ENCODE data around the gene PRR15L.

PRR15L gene

DNA sequence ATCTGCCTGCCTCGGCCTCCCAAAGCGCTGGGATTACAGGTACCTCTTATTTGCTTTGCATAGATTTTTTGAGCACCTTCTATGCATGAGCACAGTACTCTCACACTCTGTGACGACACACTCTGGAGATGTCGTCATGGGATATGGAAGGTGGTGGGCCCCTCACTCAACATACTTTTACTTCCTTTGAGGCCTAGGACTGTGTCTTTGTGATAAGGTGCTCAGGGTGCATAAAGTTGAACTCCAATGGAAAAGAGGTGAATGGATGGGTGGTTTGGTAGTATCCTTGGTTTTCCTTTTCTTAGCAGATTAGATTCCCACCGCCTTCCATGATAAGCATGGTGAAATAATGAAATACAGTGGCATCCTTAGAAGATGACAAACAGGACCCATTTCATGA, 7.2 kb upstream of the PRR15L start:
- in situ Hi-C loops (cut with MboI; ENCODE audit: low sequenced_read_pairs, unreplicated experiment), result no loop called here
- DNase-seq (ENCODE audit: low spot score), result no peak
- TF ChIP-seq, protein P1, sequence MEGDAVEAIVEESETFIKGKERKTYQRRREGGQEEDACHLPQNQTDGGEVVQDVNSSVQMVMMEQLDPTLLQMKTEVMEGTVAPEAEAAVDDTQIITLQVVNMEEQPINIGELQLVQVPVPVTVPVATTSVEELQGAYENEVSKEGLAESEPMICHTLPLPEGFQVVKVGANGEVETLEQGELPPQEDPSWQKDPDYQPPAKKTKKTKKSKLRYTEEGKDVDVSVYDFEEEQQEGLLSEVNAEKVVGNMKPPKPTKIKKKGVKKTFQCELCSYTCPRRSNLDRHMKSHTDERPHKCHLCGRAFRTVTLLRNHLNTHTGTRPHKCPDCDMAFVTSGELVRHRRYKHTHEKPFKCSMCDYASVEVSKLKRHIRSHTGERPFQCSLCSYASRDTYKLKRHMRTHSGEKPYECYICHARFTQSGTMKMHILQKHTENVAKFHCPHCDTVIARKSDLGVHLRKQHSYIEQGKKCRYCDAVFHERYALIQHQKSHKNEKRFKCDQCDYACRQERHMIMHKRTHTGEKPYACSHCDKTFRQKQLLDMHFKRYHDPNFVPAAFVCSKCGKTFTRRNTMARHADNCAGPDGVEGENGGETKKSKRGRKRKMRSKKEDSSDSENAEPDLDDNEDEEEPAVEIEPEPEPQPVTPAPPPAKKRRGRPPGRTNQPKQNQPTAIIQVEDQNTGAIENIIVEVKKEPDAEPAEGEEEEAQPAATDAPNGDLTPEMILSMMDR (IDR thresholded peaks at IDR 0.05; ENCODE audit: borderline replicate concordance, control extremely low read depth, extremely low read depth, insufficient read depth, missing control alignments), result no peak

DNA sequence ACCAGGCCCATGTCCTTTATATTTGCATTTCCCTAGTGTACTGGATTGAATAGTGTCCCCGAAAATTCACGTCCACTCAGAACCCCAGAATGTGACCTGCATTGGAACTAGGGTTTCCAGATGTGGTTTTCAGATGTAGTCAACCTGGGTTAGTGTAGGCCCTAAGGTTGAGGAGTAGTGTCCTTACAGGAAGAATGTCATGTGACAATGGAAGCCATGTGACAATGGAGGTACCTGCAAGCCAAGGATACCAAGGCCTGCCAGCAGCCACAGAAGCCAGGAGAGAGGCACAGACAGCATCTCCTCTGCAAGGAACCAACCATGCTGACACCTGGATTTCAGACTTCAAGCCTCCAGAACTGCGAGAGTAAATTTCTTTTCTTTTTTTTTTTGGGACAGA, 5.2 kb upstream of the PRR15L start:
- in situ Hi-C loops (cut with MboI; ENCODE audit: low sequenced_read_pairs, unreplicated experiment), result no loop called here
- no peak for DNase-seq (ENCODE audit: low spot score)
- TF ChIP-seq, protein P1 (IDR thresholded peaks at IDR 0.05; ENCODE audit: borderline replicate concordance, control extremely low read depth, extremely low read depth, insufficient read depth, missing control alignments), result no peak

DNA sequence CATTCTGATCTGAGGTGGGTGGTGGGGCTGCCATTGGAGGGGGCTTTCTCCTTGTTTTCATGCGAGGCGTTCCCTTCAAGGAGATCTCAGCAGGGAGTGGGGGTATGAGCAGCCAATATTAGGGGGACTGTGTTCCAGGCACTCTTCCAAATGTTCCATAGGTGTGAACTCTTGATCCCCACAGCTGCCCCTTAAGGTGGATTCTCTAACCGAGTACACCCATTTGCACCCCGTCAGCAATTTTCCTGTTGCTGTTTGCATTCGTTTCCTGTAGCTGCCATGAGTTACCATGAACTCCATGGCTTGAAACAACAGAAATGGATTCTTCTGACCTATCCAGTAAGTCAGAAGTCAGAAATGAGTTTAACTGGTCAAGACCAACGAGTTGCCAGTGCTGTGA, 3.7 kb upstream of the PRR15L start:
- no peak for DNase-seq (ENCODE audit: low spot score)
- TF ChIP-seq, protein P1 (IDR thresholded peaks at IDR 0.05; ENCODE audit: borderline replicate concordance, control extremely low read depth, extremely low read depth, insufficient read depth, missing control alignments), result no peak
- in situ Hi-C loops (cut with MboI; ENCODE audit: low sequenced_read_pairs, unreplicated experiment), result no loop called here

DNA sequence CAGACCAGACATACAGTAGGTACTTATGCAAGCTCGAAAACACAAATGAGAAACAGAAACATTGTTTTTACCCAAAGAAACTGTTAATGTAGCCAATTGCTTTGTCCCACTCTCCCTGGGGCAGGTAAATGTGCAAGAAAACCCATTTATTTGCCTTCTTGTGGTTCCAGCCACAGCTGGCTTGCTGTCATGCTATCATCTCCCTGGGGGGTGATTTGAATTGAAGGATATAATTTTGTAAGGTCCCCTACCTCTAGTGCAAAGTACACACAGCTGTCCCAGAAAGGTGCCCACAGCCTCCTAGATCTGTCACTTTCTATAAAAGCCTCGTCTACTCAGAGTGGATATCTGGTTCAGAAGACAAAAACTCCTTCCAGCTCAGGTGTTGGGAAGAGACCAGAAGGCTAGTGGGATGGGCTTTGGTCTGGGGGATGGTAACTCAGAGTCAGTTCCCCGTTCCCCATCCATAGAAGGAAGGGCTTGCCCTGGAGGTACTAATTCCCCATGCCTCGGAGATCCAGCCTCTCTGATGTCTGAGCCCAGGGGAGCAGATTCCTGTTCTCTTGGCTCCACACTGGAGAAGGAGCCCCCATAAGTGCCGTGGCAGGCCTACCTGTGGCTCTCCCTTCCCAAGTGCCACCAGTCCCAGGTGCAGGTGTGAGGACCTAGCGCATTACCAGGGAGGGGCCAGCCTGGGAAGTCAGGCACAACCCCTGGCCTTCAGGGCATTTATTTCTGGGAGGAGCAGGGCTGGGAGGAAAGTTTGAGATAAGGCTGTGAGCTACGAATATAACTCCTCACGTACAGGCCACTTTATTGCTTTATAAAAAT, 2.4 kb upstream of the PRR15L start:
- DNase-seq (ENCODE audit: low spot score), result no peak
- in situ Hi-C loops (cut with MboI; ENCODE audit: low sequenced_read_pairs, unreplicated experiment), result no loop called here
- TF ChIP-seq, protein P1 (IDR thresholded peaks at IDR 0.05; ENCODE audit: borderline replicate concordance, control extremely low read depth, extremely low read depth, insufficient read depth, missing control alignments), result no peak

DNA sequence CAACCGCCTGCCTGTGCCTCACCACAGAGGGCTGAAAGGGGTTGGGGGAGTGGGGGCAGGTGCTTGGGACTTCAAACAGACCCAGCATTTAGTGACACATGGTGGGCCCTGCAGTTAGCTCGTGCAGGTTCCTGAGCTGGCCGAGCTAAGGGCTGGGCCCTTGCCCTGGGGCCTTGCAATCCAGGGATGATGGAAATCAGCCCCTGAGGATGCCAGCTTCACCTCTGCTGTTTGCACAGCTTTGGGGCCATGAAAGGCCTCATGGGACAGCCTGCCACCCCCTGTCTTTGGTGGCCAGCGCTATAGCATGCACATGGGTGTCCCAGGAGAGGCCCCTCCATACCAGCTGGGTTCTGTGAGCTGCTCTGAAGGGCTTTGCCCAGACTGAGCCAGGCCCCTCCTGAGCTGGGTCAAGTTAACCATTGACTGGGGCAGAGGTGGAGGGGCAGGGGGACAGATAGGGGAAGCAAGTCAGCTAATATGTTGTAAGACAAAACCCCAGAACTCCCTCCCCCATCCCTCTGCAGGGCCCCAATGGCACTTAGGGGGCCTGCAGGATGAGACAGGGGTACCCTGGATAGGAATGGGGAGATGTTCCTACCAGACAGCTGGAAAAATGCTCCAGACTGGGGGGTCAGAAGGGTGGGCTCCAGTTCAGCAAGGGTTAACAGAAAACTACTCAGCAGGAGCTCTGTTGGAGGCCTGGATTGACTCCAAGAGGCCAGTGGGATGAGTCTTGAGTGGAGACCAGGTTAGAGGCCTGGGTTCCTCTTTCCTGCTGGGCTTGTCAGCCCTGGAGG, 692 bp downstream of the PRR15L start:
- TF ChIP-seq, protein P1 (IDR thresholded peaks at IDR 0.05; ENCODE audit: borderline replicate concordance, control extremely low read depth, extremely low read depth, insufficient read depth, missing control alignments), result no peak
- in situ Hi-C loops (cut with MboI; ENCODE audit: low sequenced_read_pairs, unreplicated experiment), result no loop called here
- no peak for DNase-seq (ENCODE audit: low spot score)

DNA sequence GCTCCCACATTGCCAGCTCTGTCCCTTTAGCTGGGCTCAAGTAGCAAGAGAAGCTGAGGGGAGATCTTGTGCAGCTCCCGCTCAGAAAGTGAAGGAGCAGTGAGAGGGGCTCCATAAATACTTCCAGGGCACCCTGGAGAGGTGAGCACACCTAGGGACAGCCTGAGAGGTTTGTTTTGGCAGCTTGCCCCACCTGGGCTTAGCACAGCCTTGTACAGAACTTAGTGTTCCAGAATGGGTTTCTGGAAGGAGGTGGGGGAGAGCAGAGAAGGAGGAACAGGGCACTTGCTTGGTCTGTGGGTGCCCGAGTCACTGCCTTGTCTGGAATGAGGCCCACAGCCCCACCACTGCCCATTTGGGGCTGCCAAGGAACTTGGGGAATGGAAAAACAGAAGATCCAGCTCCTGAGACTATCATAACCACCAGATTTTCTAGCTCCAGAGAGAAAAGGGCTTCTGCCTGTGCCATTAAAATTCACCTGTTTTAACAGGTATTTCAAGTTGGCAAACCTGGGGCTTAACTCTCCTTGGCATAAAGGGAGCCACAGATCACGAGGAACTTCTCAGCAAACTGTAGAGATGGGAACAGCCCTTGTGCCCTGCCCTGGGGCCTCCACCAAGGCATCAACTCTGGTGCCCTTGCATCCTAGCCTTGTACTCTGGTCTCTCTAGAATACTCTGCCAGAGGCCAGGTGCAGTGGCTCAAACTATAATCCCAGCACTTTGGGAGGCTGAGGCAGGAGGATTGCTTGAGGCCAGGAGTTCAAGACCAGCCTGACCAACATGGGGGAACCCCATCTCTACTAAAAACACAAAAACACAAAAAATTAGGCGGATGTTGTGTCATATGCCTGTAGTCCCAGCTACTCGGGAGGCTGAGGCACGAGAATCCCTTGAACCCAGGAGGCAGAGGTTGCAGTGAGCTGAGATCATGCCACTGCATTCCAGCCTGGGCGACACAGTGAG, 1.9 kb downstream of the PRR15L start:
- DNase-seq (ENCODE audit: low spot score), result no peak
- in situ Hi-C loops (cut with MboI; ENCODE audit: low sequenced_read_pairs, unreplicated experiment), result no loop called here
- TF ChIP-seq, protein P1 (IDR thresholded peaks at IDR 0.05; ENCODE audit: borderline replicate concordance, control extremely low read depth, extremely low read depth, insufficient read depth, missing control alignments), result no peak

Measured in GM13976 (cell line).